Glutamatergic neuron (in vitro differentiated cells): ENCODE results near the gene CYBRD1. TPM values are rescaled to one million over a fixed set of nuclear protein-coding genes. Genes with fewer than 3 reads are reported as not detected.

ENCODE experiments used
- DNase-seq: peaks from one replicate; pipeline ENCODE4 v3.0.0; 2022
- H3K27ac Mint-ChIP-seq: one replicate; pipeline ENCODE4 v1.8.0; 2020; ENCODE audit warnings: mild to moderate bottlenecking, mixed read lengths, inconsistent platforms; ENCODE audit not compliant: unreplicated experiment
- H3K27me3 Mint-ChIP-seq: one replicate; pipeline ENCODE4 v1.8.0; 2020; ENCODE audit warnings: mild to moderate bottlenecking, moderate library complexity, mixed read lengths, inconsistent platforms; ENCODE audit not compliant: unreplicated experiment
- H3K36me3 Mint-ChIP-seq: one replicate; pipeline ENCODE4 v1.8.0; 2020; ENCODE audit warnings: mild to moderate bottlenecking, mixed read lengths, inconsistent platforms; ENCODE audit not compliant: unreplicated experiment
- H3K4me1 Mint-ChIP-seq: one replicate; pipeline ENCODE4 v1.8.0; 2020; ENCODE audit warnings: mild to moderate bottlenecking, low read depth, mixed read lengths, inconsistent platforms; ENCODE audit not compliant: unreplicated experiment
- H3K4me3 Mint-ChIP-seq: one replicate; pipeline ENCODE4 v1.8.0; 2020; ENCODE audit warnings: mild to moderate bottlenecking, mixed read lengths, inconsistent platforms; ENCODE audit not compliant: unreplicated experiment
- H3K9me3 Mint-ChIP-seq: one replicate; pipeline ENCODE4 v1.8.0; 2020; ENCODE audit warnings: mild to moderate bottlenecking, moderate library complexity, mixed read lengths, inconsistent platforms; ENCODE audit not compliant: unreplicated experiment
- total RNA-seq: library from RNA; stranded (reverse); fragmentation: NEBNext Ultra II Directional; extraction: Animal tissue kit (Norgen Biotek cat#: 25700); gene quantifications from one replicate; pipeline ENCODE4 v1.2.1, GENCODE V29; 2021; ENCODE audit not compliant: unreplicated experiment
- TF ChIP-seq, protein P1 (sequence below): fragments of 200-600 bp; sonication (generic); IDR thresholded peaks from one replicate; pipeline ENCODE4 v1.5.0; 2021; ENCODE audit not compliant: partially characterized antibody, unreplicated experiment

Gene CYBRD1
- total RNA-seq, 1 donor from 2014 or later, result 0.54 TPM

DNA sequence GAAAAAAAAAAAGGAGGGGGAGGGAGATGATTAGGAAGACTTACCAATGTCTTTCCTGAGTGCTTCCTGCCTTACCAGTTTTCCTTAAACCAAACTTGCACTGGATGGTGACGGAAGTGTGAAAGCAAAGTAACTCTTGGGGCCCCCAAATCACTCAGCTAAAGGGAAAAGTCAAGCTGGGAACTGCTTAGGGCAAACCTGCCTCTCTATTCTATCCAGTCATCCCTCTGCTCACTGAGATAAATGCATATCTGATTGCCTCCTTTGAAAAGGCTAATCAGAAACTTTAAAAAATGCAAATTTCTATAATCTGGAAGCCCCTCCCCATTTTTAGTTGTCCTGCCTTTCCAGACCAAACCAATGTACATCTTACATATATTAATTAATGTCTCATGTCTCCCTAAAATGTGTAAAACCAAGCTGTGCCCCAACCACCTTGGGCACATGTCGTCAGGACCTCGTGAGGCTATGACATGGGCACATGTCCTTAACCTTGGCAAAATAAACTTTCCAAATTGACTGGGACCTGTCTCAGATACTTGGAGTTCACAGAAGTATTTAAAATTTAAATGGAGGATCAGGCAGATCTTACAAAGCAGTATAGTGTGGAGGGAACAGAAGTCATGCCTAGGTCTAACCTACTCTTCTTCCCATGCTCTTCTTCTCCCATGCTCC lies 7.2 kb upstream of the CYBRD1 start:
- Mint-ChIP-seq H3K27me3 (peaks cover 3% of the 10 kb centered on the region), H3K27ac (no peak overlapping the region), H3K4me1 (no peaks in the 10 kb centered on the region), H3K9me3 (peaks cover 2% of the 10 kb centered on the region), H3K4me3 (no peak overlapping the region), H3K36me3 (no peaks in the 10 kb centered on the region)
- TF ChIP-seq, protein P1, sequence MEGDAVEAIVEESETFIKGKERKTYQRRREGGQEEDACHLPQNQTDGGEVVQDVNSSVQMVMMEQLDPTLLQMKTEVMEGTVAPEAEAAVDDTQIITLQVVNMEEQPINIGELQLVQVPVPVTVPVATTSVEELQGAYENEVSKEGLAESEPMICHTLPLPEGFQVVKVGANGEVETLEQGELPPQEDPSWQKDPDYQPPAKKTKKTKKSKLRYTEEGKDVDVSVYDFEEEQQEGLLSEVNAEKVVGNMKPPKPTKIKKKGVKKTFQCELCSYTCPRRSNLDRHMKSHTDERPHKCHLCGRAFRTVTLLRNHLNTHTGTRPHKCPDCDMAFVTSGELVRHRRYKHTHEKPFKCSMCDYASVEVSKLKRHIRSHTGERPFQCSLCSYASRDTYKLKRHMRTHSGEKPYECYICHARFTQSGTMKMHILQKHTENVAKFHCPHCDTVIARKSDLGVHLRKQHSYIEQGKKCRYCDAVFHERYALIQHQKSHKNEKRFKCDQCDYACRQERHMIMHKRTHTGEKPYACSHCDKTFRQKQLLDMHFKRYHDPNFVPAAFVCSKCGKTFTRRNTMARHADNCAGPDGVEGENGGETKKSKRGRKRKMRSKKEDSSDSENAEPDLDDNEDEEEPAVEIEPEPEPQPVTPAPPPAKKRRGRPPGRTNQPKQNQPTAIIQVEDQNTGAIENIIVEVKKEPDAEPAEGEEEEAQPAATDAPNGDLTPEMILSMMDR, result no peak
- DNase-seq, result no peak

DNA sequence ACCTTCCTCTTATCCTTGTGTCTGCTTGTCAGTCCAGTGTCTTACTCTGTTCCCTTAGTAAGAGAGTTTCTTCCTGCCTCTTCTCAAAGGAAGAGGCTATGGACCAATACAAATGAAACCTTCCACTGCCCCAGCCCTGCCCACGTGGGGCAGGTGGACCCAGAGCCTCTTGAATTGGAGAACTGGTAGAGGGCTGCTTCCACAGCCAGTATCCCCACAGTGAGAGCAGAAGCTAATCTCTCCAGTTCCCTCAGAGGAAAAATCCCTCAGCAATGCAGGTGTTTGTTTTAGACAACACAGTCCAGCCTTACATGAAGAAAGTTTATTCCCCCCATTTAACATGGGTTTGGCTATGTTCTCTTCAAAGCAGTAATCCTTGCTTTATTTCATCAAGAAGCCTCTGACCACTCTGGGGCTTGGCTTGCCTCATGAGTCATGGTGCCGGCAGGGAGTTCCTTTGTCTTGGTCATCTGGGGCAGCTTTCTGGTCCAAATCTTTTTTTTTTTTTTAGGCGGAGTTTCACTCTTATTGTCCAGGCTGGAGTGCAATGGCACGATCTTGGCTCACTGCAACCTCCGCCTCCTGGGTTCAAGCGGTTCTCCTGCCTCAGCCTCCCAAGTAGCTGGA lies 6.5 kb upstream of the CYBRD1 start:
- H3K4me3 Mint-ChIP-seq, result no peak overlapping the region
- no peaks in the 10 kb centered on the region for H3K4me1 Mint-ChIP-seq
- peaks cover 3% of the 10 kb centered on the region for H3K27me3 Mint-ChIP-seq
- no peak overlapping the region for H3K27ac Mint-ChIP-seq
- H3K36me3 Mint-ChIP-seq, result no peaks in the 10 kb centered on the region
- TF ChIP-seq, protein P1, result no peak
- peaks cover 2% of the 10 kb centered on the region for H3K9me3 Mint-ChIP-seq
- DNase-seq, result no peak

GRCh38 chr2:171516793-171517192 lies 5.5 kb upstream of the CYBRD1 start:
- Mint-ChIP-seq H3K4me1 (no peaks in the 10 kb centered on the region), H3K36me3 (no peaks in the 10 kb centered on the region), H3K27me3 (peaks cover 7% of the 10 kb centered on the region), H3K4me3 (no peak overlapping the region), H3K9me3 (peaks cover 2% of the 10 kb centered on the region), H3K27ac (no peak overlapping the region)
- DNase-seq, result no peak
- TF ChIP-seq, protein P1, result no peak

GRCh38 chr2:171520471-171520870 lies 1.8 kb upstream of the CYBRD1 start:
- TF ChIP-seq, protein P1, result no peak
- H3K36me3 Mint-ChIP-seq, result no peaks in the 10 kb centered on the region
- H3K27ac Mint-ChIP-seq, result no peak overlapping the region
- peaks cover 11% of the 10 kb centered on the region for H3K27me3 Mint-ChIP-seq
- H3K4me1 Mint-ChIP-seq, result no peaks in the 10 kb centered on the region
- no peak for DNase-seq
- H3K4me3 Mint-ChIP-seq, result no peak overlapping the region
- H3K9me3 Mint-ChIP-seq, result peaks cover 6% of the 10 kb centered on the region

- Mint-ChIP-seq H3K27me3 (peaks cover 11% of the 10 kb centered on the region), H3K4me3 (peak overlapping the region; percentile 81), H3K4me1 (no peaks in the 10 kb centered on the region), H3K27ac (no peak overlapping the region), H3K9me3 (peaks cover 6% of the 10 kb centered on the region), H3K36me3 (no peaks in the 10 kb centered on the region)
- no peak for DNase-seq
- TF ChIP-seq, protein P1, result no peak
These were observed 768 bp upstream of the CYBRD1 start for GRCh38 chr2:171521361-171522051.
